ENCODE results near the gene GSX2.

Gene GSX2

GRCh38 chr4:54139332-54139731 lies 39.4 kb downstream of the GSX2 start:
- H3K27ac ChIP-seq (ENCODE audit: low read length) = no peak overlapping the region
- H3K4me1 ChIP-seq (ENCODE audit: control insufficient read depth, insufficient read depth, low read length) = no peaks in the 10 kb centered on the region
- no peak overlapping the region for H3K9ac ChIP-seq (ENCODE audit: low read length in 2 of 2)
- no peak overlapping the region for H3K4me3 ChIP-seq (ENCODE audit: low read length in 2 of 2)
- no peaks in the 10 kb centered on the region for H3K36me3 ChIP-seq (ENCODE audit: control insufficient read depth in 2 of 2, insufficient read depth in 2 of 2, low read length in 2 of 2)
- no peaks in the 10 kb centered on the region for H3K27me3 ChIP-seq (ENCODE audit: control insufficient read depth in 1 of 2, insufficient read depth in 2 of 2, low read length in 2 of 2)
- no peaks in the 10 kb centered on the region for H3K9me3 ChIP-seq (ENCODE audit: control insufficient read depth in 2 of 2, low read length in 2 of 2)

- Histone ChIP-seq H3K9ac (ENCODE audit: low read length in 2 of 2) (no peak overlapping the region), H3K27me3 (ENCODE audit: control insufficient read depth in 1 of 2, insufficient read depth in 2 of 2, low read length in 2 of 2) (no peaks in the 10 kb centered on the region), H3K36me3 (ENCODE audit: control insufficient read depth in 2 of 2, insufficient read depth in 2 of 2, low read length in 2 of 2) (no peaks in the 10 kb centered on the region), H3K4me1 (ENCODE audit: control insufficient read depth, insufficient read depth, low read length) (no peaks in the 10 kb centered on the region), H3K4me3 (ENCODE audit: low read length in 2 of 2) (no peak overlapping the region), H3K27ac (ENCODE audit: low read length) (no peak overlapping the region), H3K9me3 (ENCODE audit: control insufficient read depth in 2 of 2, low read length in 2 of 2) (no peaks in the 10 kb centered on the region)
Observed at GRCh38 chr4:54140287-54140686, 40.3 kb downstream of the GSX2 start.

- Histone ChIP-seq H3K27ac (ENCODE audit: low read length) (no peak overlapping the region), H3K27me3 (ENCODE audit: control insufficient read depth in 1 of 2, insufficient read depth in 2 of 2, low read length in 2 of 2) (peaks cover 4 to 5% of the 10 kb centered on the region in 2 donors), H3K9me3 (ENCODE audit: control insufficient read depth in 2 of 2, low read length in 2 of 2) (no peaks in the 10 kb centered on the region), H3K9ac (ENCODE audit: low read length in 2 of 2) (no peak overlapping the region), H3K36me3 (ENCODE audit: control insufficient read depth in 2 of 2, insufficient read depth in 2 of 2, low read length in 2 of 2) (no peaks in the 10 kb centered on the region), H3K4me3 (ENCODE audit: low read length in 2 of 2) (no peak overlapping the region), H3K4me1 (ENCODE audit: control insufficient read depth, insufficient read depth, low read length) (no peaks in the 10 kb centered on the region)
Observed at GRCh38 chr4:54144199-54144598, 44.2 kb downstream of the GSX2 start.

- no peaks in the 10 kb centered on the region for H3K36me3 ChIP-seq (ENCODE audit: control insufficient read depth in 2 of 2, insufficient read depth in 2 of 2, low read length in 2 of 2)
- H3K27me3 ChIP-seq (ENCODE audit: control insufficient read depth in 1 of 2, insufficient read depth in 2 of 2, low read length in 2 of 2) = peaks cover 4 to 5% of the 10 kb centered on the region in 2 donors
- H3K4me3 ChIP-seq (ENCODE audit: low read length in 2 of 2) = no peak overlapping the region
- no peak overlapping the region for H3K27ac ChIP-seq (ENCODE audit: low read length)
- no peaks in the 10 kb centered on the region for H3K9me3 ChIP-seq (ENCODE audit: control insufficient read depth in 2 of 2, low read length in 2 of 2)
- H3K9ac ChIP-seq (ENCODE audit: low read length in 2 of 2) = no peak overlapping the region
- no peaks in the 10 kb centered on the region for H3K4me1 ChIP-seq (ENCODE audit: control insufficient read depth, insufficient read depth, low read length)
Observed at GRCh38 chr4:54144661-54145171, 44.8 kb downstream of the GSX2 start.

GRCh38 chr4:54146139-54146538 lies 46.2 kb downstream of the GSX2 start:
- H3K9ac ChIP-seq (ENCODE audit: low read length in 2 of 2) = no peak overlapping the region
- H3K4me3 ChIP-seq (ENCODE audit: low read length in 2 of 2) = no peak overlapping the region
- H3K27me3 ChIP-seq (ENCODE audit: control insufficient read depth in 1 of 2, insufficient read depth in 2 of 2, low read length in 2 of 2) = peaks cover 4 to 5% of the 10 kb centered on the region in 2 donors
- H3K27ac ChIP-seq (ENCODE audit: low read length) = no peak overlapping the region
- peaks cover 0 to 1% of the 10 kb centered on the region in 2 donors for H3K9me3 ChIP-seq (ENCODE audit: control insufficient read depth in 2 of 2, low read length in 2 of 2)
- H3K36me3 ChIP-seq (ENCODE audit: control insufficient read depth in 2 of 2, insufficient read depth in 2 of 2, low read length in 2 of 2) = no peaks in the 10 kb centered on the region
- H3K4me1 ChIP-seq (ENCODE audit: control insufficient read depth, insufficient read depth, low read length) = no peaks in the 10 kb centered on the region

GRCh38 chr4:54149323-54149722 lies 49.4 kb downstream of the GSX2 start:
- Histone ChIP-seq H3K27me3 (ENCODE audit: control insufficient read depth in 1 of 2, insufficient read depth in 2 of 2, low read length in 2 of 2) (peaks cover 4 to 5% of the 10 kb centered on the region in 2 donors), H3K9me3 (ENCODE audit: control insufficient read depth in 2 of 2, low read length in 2 of 2) (peaks cover 0 to 2% of the 10 kb centered on the region in 2 donors), H3K36me3 (ENCODE audit: control insufficient read depth in 2 of 2, insufficient read depth in 2 of 2, low read length in 2 of 2) (no peaks in the 10 kb centered on the region), H3K4me3 (ENCODE audit: low read length in 2 of 2) (no peak overlapping the region), H3K27ac (ENCODE audit: low read length) (no peak overlapping the region), H3K9ac (ENCODE audit: low read length in 2 of 2) (no peak overlapping the region), H3K4me1 (ENCODE audit: control insufficient read depth, insufficient read depth, low read length) (no peaks in the 10 kb centered on the region)

All from stomach smooth muscle (tissue), 2 donors.